Measurements from ENCODE around the gene SHISA9.

The SHISA9 gene

DNA sequence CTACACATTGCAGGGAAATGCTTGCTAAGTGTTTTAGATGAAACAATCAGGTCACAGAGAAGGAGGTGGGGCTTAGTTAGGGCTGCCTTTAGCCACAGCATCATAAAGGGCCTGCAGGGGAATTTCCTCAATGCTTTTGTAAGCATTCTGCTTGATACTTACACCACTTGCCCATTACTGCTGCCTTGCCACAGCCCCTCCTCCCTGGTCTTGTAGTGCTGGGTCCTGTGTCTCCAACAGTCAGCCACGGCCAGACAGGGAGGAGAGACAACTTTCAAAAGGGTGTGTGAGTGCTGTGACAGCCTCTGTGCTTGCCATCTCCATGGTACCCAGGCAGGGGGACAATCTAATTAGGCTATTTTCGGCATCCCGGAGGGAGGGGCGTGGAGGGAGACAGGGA, 111.2 kb downstream of the SHISA9 start:
- H3K36me3 ChIP-seq (ENCODE audit: control insufficient read depth, insufficient read depth, low read length), result no peaks in the 10 kb centered on the region
- H3K27me3 ChIP-seq (ENCODE audit: control insufficient read depth, insufficient read depth, low read length), result no peaks in the 10 kb centered on the region
- H3K9ac ChIP-seq (ENCODE audit: low read length), result no peak overlapping the region
- no peak overlapping the region for H3K4me3 ChIP-seq (ENCODE audit: low read length)
- H3K4me1 ChIP-seq (ENCODE audit: control insufficient read depth, insufficient read depth, low read length), result no peaks in the 10 kb centered on the region
- H3K27ac ChIP-seq (ENCODE audit: low read depth, low read length), result no peak overlapping the region

DNA sequence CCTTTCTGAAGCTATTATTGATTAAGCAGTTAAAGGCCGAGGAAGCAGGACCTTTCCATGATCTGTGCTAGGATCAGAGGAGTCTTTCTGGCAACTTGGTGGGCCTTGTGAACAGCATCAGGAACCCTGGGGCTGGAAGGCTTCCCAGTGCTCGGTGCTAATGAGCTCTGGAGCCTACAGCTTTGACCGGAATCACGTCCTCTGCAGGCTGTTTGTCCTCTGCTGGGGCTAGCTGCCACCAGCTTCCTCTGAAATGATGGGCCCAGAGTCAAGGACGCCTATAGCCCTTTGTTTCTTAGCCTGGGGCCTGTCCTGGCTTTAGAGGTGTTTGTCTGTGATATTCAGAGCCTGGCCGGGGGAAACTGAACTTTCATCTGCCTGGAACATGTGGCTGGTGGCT, 111.6 kb downstream of the SHISA9 start:
- Histone ChIP-seq H3K36me3 (ENCODE audit: control insufficient read depth, insufficient read depth, low read length) (no peaks in the 10 kb centered on the region), H3K4me1 (ENCODE audit: control insufficient read depth, insufficient read depth, low read length) (no peaks in the 10 kb centered on the region), H3K27ac (ENCODE audit: low read depth, low read length) (no peak overlapping the region), H3K9ac (ENCODE audit: low read length) (no peak overlapping the region), H3K4me3 (ENCODE audit: low read length) (no peak overlapping the region), H3K27me3 (ENCODE audit: control insufficient read depth, insufficient read depth, low read length) (no peaks in the 10 kb centered on the region)

- Histone ChIP-seq H3K4me3 (ENCODE audit: low read length) (no peak overlapping the region), H3K9ac (ENCODE audit: low read length) (no peak overlapping the region), H3K4me1 (ENCODE audit: control insufficient read depth, insufficient read depth, low read length) (no peaks in the 10 kb centered on the region), H3K36me3 (ENCODE audit: control insufficient read depth, insufficient read depth, low read length) (no peaks in the 10 kb centered on the region), H3K27ac (ENCODE audit: low read depth, low read length) (no peak overlapping the region), H3K27me3 (ENCODE audit: control insufficient read depth, insufficient read depth, low read length) (no peaks in the 10 kb centered on the region)
Measured at GRCh38 chr16:13014476-13014875, 113.1 kb downstream of the SHISA9 start.

GRCh38 chr16:13018026-13018425, 116.6 kb downstream of the SHISA9 start:
- Histone ChIP-seq H3K36me3 (ENCODE audit: control insufficient read depth, insufficient read depth, low read length) (no peaks in the 10 kb centered on the region), H3K27me3 (ENCODE audit: control insufficient read depth, insufficient read depth, low read length) (no peaks in the 10 kb centered on the region), H3K4me3 (ENCODE audit: low read length) (no peak overlapping the region), H3K9ac (ENCODE audit: low read length) (no peak overlapping the region), H3K27ac (ENCODE audit: low read depth, low read length) (no peak overlapping the region), H3K4me1 (ENCODE audit: control insufficient read depth, insufficient read depth, low read length) (no peaks in the 10 kb centered on the region)

GRCh38 chr16:13021996-13022395, 120.6 kb downstream of the SHISA9 start:
- no peak overlapping the region for H3K27ac ChIP-seq (ENCODE audit: low read depth, low read length)
- no peak overlapping the region for H3K4me3 ChIP-seq (ENCODE audit: low read length)
- H3K9ac ChIP-seq (ENCODE audit: low read length), result no peak overlapping the region
- H3K27me3 ChIP-seq (ENCODE audit: control insufficient read depth, insufficient read depth, low read length), result no peaks in the 10 kb centered on the region
- H3K4me1 ChIP-seq (ENCODE audit: control insufficient read depth, insufficient read depth, low read length), result no peaks in the 10 kb centered on the region
- H3K36me3 ChIP-seq (ENCODE audit: control insufficient read depth, insufficient read depth, low read length), result no peaks in the 10 kb centered on the region

DNA sequence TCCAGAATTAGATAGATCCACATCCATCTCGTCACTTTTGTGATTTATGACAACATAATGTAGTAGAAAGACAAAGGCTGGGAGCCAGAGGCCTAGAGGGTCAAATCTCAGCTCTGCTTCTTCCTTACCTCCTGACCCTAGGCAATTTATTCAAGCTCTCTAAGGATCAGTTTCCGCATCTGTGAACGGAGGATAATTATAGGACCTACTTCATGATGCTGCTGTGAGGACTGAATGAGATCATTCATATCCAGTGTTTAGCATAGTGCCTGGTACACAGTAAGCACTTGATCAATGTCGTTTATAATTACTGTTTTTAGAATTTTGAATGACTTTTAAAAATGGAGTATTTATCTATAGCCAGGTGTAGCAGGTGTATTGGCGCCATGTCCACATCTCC, 128.4 kb downstream of the SHISA9 start:
- no peak overlapping the region for H3K4me3 ChIP-seq (ENCODE audit: low read length)
- no peaks in the 10 kb centered on the region for H3K4me1 ChIP-seq (ENCODE audit: control insufficient read depth, insufficient read depth, low read length)
- H3K27me3 ChIP-seq (ENCODE audit: control insufficient read depth, insufficient read depth, low read length), result no peaks in the 10 kb centered on the region

DNA sequence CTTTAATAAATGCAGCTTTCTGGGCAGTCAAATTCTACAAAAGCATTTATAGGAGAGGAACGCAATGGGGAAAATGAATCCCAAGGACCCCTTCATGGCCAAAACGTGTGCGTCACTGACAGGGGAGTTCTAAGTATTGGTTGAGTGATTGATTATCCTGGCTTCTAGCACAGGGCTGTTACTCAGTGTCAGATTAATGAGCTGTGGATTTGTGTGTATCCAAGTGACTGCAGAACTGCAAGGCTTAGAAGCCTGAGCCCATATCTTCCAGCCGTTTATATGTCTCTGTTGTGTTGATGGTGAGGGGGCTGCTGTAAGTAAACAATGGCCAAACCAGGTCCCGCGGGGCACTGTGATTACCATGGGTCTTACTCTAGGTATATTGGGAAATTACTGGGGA, 129.4 kb downstream of the SHISA9 start:
- Histone ChIP-seq H3K4me3 (ENCODE audit: low read length) (no peak overlapping the region), H3K27ac (ENCODE audit: low read depth, low read length) (no peak overlapping the region), H3K27me3 (ENCODE audit: control insufficient read depth, insufficient read depth, low read length) (no peaks in the 10 kb centered on the region), H3K36me3 (ENCODE audit: control insufficient read depth, insufficient read depth, low read length) (no peaks in the 10 kb centered on the region), H3K4me1 (ENCODE audit: control insufficient read depth, insufficient read depth, low read length) (no peaks in the 10 kb centered on the region), H3K9ac (ENCODE audit: low read length) (no peak overlapping the region)

More for the DNA sequence above, 128.4 kb downstream of the SHISA9 start:
- Histone ChIP-seq H3K27ac (ENCODE audit: low read depth, low read length) (no peak overlapping the region), H3K9ac (ENCODE audit: low read length) (no peak overlapping the region), H3K36me3 (ENCODE audit: control insufficient read depth, insufficient read depth, low read length) (no peaks in the 10 kb centered on the region)

- no peak overlapping the region for H3K27ac ChIP-seq (ENCODE audit: low read depth, low read length)
- no peak overlapping the region for H3K4me3 ChIP-seq (ENCODE audit: low read length)
- no peaks in the 10 kb centered on the region for H3K4me1 ChIP-seq (ENCODE audit: control insufficient read depth, insufficient read depth, low read length)
- no peak overlapping the region for H3K9ac ChIP-seq (ENCODE audit: low read length)
- no peaks in the 10 kb centered on the region for H3K27me3 ChIP-seq (ENCODE audit: control insufficient read depth, insufficient read depth, low read length)
- no peaks in the 10 kb centered on the region for H3K36me3 ChIP-seq (ENCODE audit: control insufficient read depth, insufficient read depth, low read length)
Measured at GRCh38 chr16:13032911-13033310, 131.5 kb downstream of the SHISA9 start.

DNA sequence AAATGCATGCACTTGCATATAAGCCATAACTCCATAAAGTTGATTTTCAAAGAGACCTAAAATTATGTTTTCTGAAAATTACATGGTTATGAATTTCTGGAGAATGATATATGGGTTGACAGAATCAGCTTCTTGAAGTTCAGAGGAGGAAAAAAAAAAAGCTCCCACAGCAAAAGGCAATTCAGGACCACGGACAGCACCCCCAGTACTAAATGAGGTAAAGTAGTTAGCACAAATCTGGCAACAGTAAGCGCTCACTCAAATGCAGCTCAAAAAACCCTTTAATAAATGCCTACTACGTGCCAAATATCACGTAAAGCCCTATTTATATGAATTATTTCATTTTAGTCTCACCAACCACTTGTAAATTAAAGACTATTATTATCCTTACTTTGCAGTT, 135.2 kb downstream of the SHISA9 start:
- H3K27me3 ChIP-seq (ENCODE audit: control insufficient read depth, insufficient read depth, low read length), result no peaks in the 10 kb centered on the region
- no peaks in the 10 kb centered on the region for H3K4me1 ChIP-seq (ENCODE audit: control insufficient read depth, insufficient read depth, low read length)
- H3K27ac ChIP-seq (ENCODE audit: low read depth, low read length), result no peak overlapping the region
- no peaks in the 10 kb centered on the region for H3K36me3 ChIP-seq (ENCODE audit: control insufficient read depth, insufficient read depth, low read length)
- H3K9ac ChIP-seq (ENCODE audit: low read length), result no peak overlapping the region
- no peak overlapping the region for H3K4me3 ChIP-seq (ENCODE audit: low read length)

GRCh38 chr16:13038591-13038990, 137.2 kb downstream of the SHISA9 start:
- Histone ChIP-seq H3K36me3 (ENCODE audit: control insufficient read depth, insufficient read depth, low read length) (no peaks in the 10 kb centered on the region), H3K9ac (ENCODE audit: low read length) (no peak overlapping the region), H3K4me3 (ENCODE audit: low read length) (no peak overlapping the region), H3K27me3 (ENCODE audit: control insufficient read depth, insufficient read depth, low read length) (no peaks in the 10 kb centered on the region), H3K4me1 (ENCODE audit: control insufficient read depth, insufficient read depth, low read length) (no peaks in the 10 kb centered on the region), H3K27ac (ENCODE audit: low read depth, low read length) (no peak overlapping the region)

- no peaks in the 10 kb centered on the region for H3K27me3 ChIP-seq (ENCODE audit: control insufficient read depth, insufficient read depth, low read length)
- no peak overlapping the region for H3K9ac ChIP-seq (ENCODE audit: low read length)
- no peak overlapping the region for H3K4me3 ChIP-seq (ENCODE audit: low read length)
- H3K4me1 ChIP-seq (ENCODE audit: control insufficient read depth, insufficient read depth, low read length), result no peaks in the 10 kb centered on the region
- no peak overlapping the region for H3K27ac ChIP-seq (ENCODE audit: low read depth, low read length)
- no peaks in the 10 kb centered on the region for H3K36me3 ChIP-seq (ENCODE audit: control insufficient read depth, insufficient read depth, low read length)
Measured at GRCh38 chr16:13039526-13039925, 138.1 kb downstream of the SHISA9 start.

DNA sequence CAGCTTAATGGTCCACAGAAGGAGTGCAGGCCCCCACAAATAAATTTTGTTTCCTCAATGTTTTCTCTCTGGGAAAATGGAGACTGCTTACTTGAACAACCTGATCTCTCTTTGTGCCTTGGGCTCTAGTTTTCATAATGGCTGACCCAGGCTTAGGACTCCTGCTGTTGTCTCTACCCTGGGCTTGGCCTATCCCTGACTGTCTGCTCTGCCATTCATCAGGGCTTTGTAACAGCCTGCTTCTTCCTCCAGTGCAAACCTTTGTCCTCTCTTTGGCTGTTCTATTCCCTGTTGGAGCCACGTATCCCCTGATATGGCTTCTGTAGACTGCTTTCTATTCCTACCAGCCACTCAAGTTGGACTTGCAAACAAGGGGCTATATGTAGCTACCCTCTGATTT, 139.8 kb downstream of the SHISA9 start:
- H3K4me1 ChIP-seq (ENCODE audit: control insufficient read depth, insufficient read depth, low read length), result no peaks in the 10 kb centered on the region
- H3K4me3 ChIP-seq (ENCODE audit: low read length), result no peak overlapping the region
- H3K27me3 ChIP-seq (ENCODE audit: control insufficient read depth, insufficient read depth, low read length), result no peaks in the 10 kb centered on the region
- peak overlapping the region; percentile 14 for H3K27ac ChIP-seq (ENCODE audit: low read depth, low read length)
- H3K9ac ChIP-seq (ENCODE audit: low read length), result no peak overlapping the region
- no peaks in the 10 kb centered on the region for H3K36me3 ChIP-seq (ENCODE audit: control insufficient read depth, insufficient read depth, low read length)

DNA sequence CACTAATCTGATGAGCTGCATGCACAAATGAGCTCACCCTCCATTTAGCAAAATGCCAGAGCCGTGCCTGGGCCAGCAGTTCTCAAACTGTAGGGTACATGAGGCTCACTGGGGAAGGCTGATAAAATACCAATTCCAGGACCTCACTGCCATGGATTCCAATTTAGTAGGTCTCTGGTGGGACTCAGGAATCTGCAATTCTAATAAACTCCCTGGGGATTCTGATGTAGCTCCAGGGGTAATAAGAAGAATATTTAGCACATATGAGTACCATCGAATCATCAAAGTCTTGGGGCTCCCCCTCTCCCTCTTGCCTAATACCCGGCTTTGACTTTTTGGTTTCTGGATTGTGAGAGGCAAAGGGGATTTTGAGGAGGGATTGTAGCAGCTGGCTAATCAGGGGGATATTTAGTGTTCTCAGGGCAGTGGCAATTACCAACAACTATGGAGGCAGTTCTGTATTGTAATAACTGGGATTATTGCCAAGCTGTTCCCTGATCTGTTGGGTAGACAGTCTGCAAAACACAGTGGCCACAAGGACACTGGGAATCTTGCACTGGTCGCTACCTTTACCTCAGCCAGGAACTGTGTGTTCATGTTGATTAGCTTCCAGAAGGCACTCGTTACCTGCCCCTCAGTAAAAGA, 140.4 kb downstream of the SHISA9 start:
- no peak overlapping the region for H3K9ac ChIP-seq (ENCODE audit: low read length)
- H3K27ac ChIP-seq (ENCODE audit: low read depth, low read length), result peak overlapping the region; percentile 14
- H3K27me3 ChIP-seq (ENCODE audit: control insufficient read depth, insufficient read depth, low read length), result no peaks in the 10 kb centered on the region
- no peak overlapping the region for H3K4me3 ChIP-seq (ENCODE audit: low read length)
- no peaks in the 10 kb centered on the region for H3K36me3 ChIP-seq (ENCODE audit: control insufficient read depth, insufficient read depth, low read length)
- no peaks in the 10 kb centered on the region for H3K4me1 ChIP-seq (ENCODE audit: control insufficient read depth, insufficient read depth, low read length)

All from rectal smooth muscle tissue (tissue), 1 donor.